ENCODE measurements around the gene OR8B3.
"Not testable (repeated sequence)": the region's sequence is repeated elsewhere in the genome, so short reads cannot be mapped to it uniquely, and the experiment has no call there.

Gene OR8B3

GRCh38 chr11:124398924-124399323 lies at the start of gene OR8B3:
OR8B3 (minus strand) TSS chr11:124399024; CDS start chr11:124397351, 1,673 bp downstream.
- DNase-seq: no peak

- no peak for DNase-seq
Observed at GRCh38 chr11:124446916-124447315, 48.1 kb upstream of the OR8B3 start.

- no peak for DNase-seq
Observed at GRCh38 chr11:124445646-124446150, 46.9 kb upstream of the OR8B3 start, which contains the start of gene OR8B8. OR8B8 (minus strand) TSS chr11:124445696; CDS start chr11:124441085, 4,611 bp downstream.

GRCh38 chr11:124442847-124443246 lies 44.0 kb upstream of the OR8B3 start:
- DNase-seq: no peak

GRCh38 chr11:124442442-124442841 lies 43.6 kb upstream of the OR8B3 start:
- no peak for DNase-seq

GRCh38 chr11:124441519-124441918 lies 42.7 kb upstream of the OR8B3 start:
- DNase-seq: no peak

GRCh38 chr11:124441081-124441480 lies 42.3 kb upstream of the OR8B3 start:
- DNase-seq: no peak

GRCh38 chr11:124440608-124441007 lies 41.8 kb upstream of the OR8B3 start:
- DNase-seq: no peak

- no peak for DNase-seq
Observed at GRCh38 chr11:124434699-124435098, 35.9 kb upstream of the OR8B3 start.

GRCh38 chr11:124429599-124429998 lies 30.8 kb upstream of the OR8B3 start:
- DNase-seq: no peak

GRCh38 chr11:124424384-124424921 lies 25.6 kb upstream of the OR8B3 start, which contains the start of gene OR8B4:
OR8B4 (minus strand) TSS chr11:124424871; CDS start chr11:124424871, 0 bp downstream.
- no peak for DNase-seq

GRCh38 chr11:124421043-124421442 lies 22.2 kb upstream of the OR8B3 start:
- DNase-seq: no peak

- no peak for DNase-seq
Observed at GRCh38 chr11:124415356-124415923, 16.6 kb upstream of the OR8B3 start.

GRCh38 chr11:124409906-124410305 lies 11.1 kb upstream of the OR8B3 start:
- DNase-seq: no peak

- no peak for DNase-seq
Observed at GRCh38 chr11:124405581-124405980, 6.8 kb upstream of the OR8B3 start.

- not testable (repeated sequence) for DNase-seq
Observed at GRCh38 chr11:124403186-124403585, 4.4 kb upstream of the OR8B3 start.

- peak in 1 of 2 experiments; percentile 6 for DNase-seq
Observed at GRCh38 chr11:124402326-124402922, 3.6 kb upstream of the OR8B3 start.

- not testable (repeated sequence) for DNase-seq
Observed at GRCh38 chr11:124396847-124397246, 2.0 kb downstream of the OR8B3 start.

- DNase-seq: no peak
Observed at GRCh38 chr11:124394408-124394807, 4.4 kb downstream of the OR8B3 start.

- DNase-seq: no peak
Observed at GRCh38 chr11:124384399-124384798, 14.4 kb downstream of the OR8B3 start, which contains the start of gene OR8B2. OR8B2 (minus strand) TSS chr11:124384499; CDS start chr11:124383343, 1,156 bp downstream.

- DNase-seq: not testable (repeated sequence)
Observed at GRCh38 chr11:124382857-124383256, 16.0 kb downstream of the OR8B3 start.

GRCh38 chr11:124380585-124380984 lies 18.2 kb downstream of the OR8B3 start:
- DNase-seq: no peak

GRCh38 chr11:124376280-124376679 lies 22.5 kb downstream of the OR8B3 start:
- DNase-seq: no peak

- DNase-seq: no peak
Observed at GRCh38 chr11:124359566-124359965, 39.3 kb downstream of the OR8B3 start.

Data from NCI-H187 (cell line).